A673 (cell line): ENCODE measurements around the gene EXPH5.

Experiments
- EZH2 ChIP-seq: fragments of 200-600 bp; sonication (generic); IDR thresholded peaks from 2 replicates; pipeline ENCODE4 v1.6.1; 2017; ENCODE audit warnings: borderline replicate concordance, low read depth, mild to moderate bottlenecking, mixed read lengths, antibody characterized with exemption, low read length; ENCODE audit not compliant: poor library complexity, severe bottlenecking
- TF ChIP-seq, protein P1 (sequence below): fragments of 300-800, 200-600 bp; sonication (generic); conservative IDR thresholded peaks from 2 replicates; pipeline ENCODE4 v1.5.1; 2017; ENCODE audit warnings: low read depth, mild to moderate bottlenecking, antibody characterized with exemption, low read length, moderate library complexity, mixed read lengths

DNA sequence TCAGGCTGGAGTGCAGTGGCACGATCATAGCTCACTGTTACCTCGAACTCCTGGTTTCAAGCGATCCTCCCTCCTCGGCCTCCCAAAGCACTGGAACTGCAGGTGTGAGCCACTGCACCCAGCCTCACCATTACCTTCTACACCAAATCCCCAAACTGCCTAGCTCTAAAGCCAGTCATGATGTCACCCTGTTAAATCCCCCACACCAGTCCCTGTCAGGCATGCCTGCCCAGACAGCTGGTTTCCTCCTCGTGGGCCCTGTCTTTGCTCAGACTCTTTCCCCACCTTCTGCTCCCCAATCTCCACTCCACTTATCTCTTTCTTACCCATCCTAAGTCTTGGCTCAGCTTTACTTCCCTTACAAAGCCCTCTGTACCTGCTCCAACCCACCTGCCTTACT lies 12.5 kb upstream of the EXPH5 start:
- no peak for TF ChIP-seq EZH2
- TF ChIP-seq, protein P1, sequence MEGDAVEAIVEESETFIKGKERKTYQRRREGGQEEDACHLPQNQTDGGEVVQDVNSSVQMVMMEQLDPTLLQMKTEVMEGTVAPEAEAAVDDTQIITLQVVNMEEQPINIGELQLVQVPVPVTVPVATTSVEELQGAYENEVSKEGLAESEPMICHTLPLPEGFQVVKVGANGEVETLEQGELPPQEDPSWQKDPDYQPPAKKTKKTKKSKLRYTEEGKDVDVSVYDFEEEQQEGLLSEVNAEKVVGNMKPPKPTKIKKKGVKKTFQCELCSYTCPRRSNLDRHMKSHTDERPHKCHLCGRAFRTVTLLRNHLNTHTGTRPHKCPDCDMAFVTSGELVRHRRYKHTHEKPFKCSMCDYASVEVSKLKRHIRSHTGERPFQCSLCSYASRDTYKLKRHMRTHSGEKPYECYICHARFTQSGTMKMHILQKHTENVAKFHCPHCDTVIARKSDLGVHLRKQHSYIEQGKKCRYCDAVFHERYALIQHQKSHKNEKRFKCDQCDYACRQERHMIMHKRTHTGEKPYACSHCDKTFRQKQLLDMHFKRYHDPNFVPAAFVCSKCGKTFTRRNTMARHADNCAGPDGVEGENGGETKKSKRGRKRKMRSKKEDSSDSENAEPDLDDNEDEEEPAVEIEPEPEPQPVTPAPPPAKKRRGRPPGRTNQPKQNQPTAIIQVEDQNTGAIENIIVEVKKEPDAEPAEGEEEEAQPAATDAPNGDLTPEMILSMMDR, result no peak
